H1 (cell line): ENCODE data around the gene VWA1.
"Not testable (repeated sequence)": the region's sequence is repeated elsewhere in the genome, so short reads cannot be mapped to it uniquely, and the experiment has no call there.

Experiments used
- EZH2 ChIP-seq: fragments of 200-600 bp; sonication (generic); IDR thresholded peaks from 2 replicates; pipeline ENCODE4 v1.7.1; 2012; ENCODE audit warnings: low read depth, mild to moderate bottlenecking, moderate library complexity, low read length, inconsistent platforms; ENCODE audit not compliant: severe bottlenecking
- HDAC6 ChIP-seq: IDR thresholded peaks from one replicate; pipeline ENCODE4 v1.7.1; 2012; ENCODE audit warnings: low read depth, mild to moderate bottlenecking, inconsistent platforms, low read length, moderate library complexity
- KDM1A ChIP-seq: fragments of 200-600, 300-600 bp; sonication (generic); IDR thresholded peaks from 2 replicates; pipeline ENCODE4 v1.7.1; 2016; ENCODE audit warnings: mild to moderate bottlenecking, low read length, borderline replicate concordance
- POLR2A ChIP-seq, 2 experiments: IDR thresholded peaks; 1 replicate in 1 of 2; 2 replicates in 1 of 2; pipeline ENCODE4 v1.6.1; 2011; ENCODE audit warnings: low read depth in 2 of 2, low read length in 2 of 2, mild to moderate bottlenecking in 2 of 2; ENCODE audit errors: control extremely low read depth in 1 of 2
- POLR2AphosphoS5 ChIP-seq: IDR thresholded peaks from 2 replicates; pipeline ENCODE4 v1.6.1; 2011; ENCODE audit warnings: low read depth, low read length
- SP1 ChIP-seq: IDR thresholded peaks from 2 replicates; pipeline ENCODE4 v1.6.1; 2011; ENCODE audit warnings: low read depth, low read length
- TCF12 ChIP-seq: IDR thresholded peaks from 2 replicates; pipeline ENCODE4 v1.6.1; 2011; ENCODE audit warnings: low read depth, mild to moderate bottlenecking, low read length
- TEAD4 ChIP-seq: IDR thresholded peaks from 2 replicates; pipeline ENCODE4 v1.6.1; 2012; ENCODE audit warnings: low read depth, low read length, inconsistent platforms, mixed read lengths
- YY1 ChIP-seq: IDR thresholded peaks from 2 replicates; pipeline ENCODE4 v1.6.1; 2011; ENCODE audit warnings: low read depth, mild to moderate bottlenecking, low read length
- ZNF274 ChIP-seq: IDR thresholded peaks from 2 replicates; pipeline ENCODE4 v1.7.0; 2012; ENCODE audit warnings: low read length, borderline replicate concordance; ENCODE audit errors: extremely low read depth
- TF ChIP-seq, protein P1 (sequence below): IDR thresholded peaks from 2 replicates; pipeline ENCODE4 v1.6.1; 2012; ENCODE audit warnings: inconsistent platforms
- TF ChIP-seq, protein P2 (sequence below), 3 experiments: IDR thresholded peaks; 1 replicate in 2 of 3; 2 replicates in 1 of 3; pipeline versions ENCODE4 v1.5.1 to v1.6.1; 2011; ENCODE audit warnings: low read length in 3 of 3, mild to moderate bottlenecking in 3 of 3, inconsistent platforms in 2 of 3, low read depth in 1 of 3, moderate library complexity in 1 of 3; ENCODE audit not compliant: insufficient read depth in 1 of 3; ENCODE audit errors: control extremely low read depth in 1 of 3

DNA sequence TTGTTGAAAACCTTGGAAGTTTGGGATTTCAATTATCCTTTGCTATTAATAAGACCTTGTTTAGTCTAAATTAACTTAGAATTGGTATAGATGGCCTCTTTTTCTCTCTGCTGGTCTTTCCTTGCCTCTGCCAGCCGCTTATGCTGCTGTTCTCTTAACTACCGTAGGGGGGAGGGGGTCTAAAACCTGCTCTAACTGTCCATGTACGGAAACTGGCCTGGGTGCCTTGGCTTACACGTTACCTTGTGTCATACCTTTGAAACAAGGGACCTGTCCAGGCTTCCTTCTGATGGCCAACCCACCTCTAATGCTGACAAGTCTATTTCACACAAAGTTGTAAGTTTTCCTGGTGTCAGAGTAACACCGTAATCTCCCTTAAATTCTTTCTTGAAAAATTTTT lies 18.1 kb upstream of the VWA1 start:
- not testable (repeated sequence) for TF ChIP-seq EZH2; POLR2A (IDR thresholded peaks at IDR 0.05; ENCODE audit: control extremely low read depth in 1 of 2, low read depth in 2 of 2, low read length in 2 of 2); SP1; KDM1A; HDAC6; TCF12; ZNF274; TEAD4; POLR2AphosphoS5; YY1
- TF ChIP-seq, protein P1, sequence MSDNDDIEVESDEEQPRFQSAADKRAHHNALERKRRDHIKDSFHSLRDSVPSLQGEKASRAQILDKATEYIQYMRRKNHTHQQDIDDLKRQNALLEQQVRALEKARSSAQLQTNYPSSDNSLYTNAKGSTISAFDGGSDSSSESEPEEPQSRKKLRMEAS: not testable (repeated sequence)
- TF ChIP-seq, protein P2, sequence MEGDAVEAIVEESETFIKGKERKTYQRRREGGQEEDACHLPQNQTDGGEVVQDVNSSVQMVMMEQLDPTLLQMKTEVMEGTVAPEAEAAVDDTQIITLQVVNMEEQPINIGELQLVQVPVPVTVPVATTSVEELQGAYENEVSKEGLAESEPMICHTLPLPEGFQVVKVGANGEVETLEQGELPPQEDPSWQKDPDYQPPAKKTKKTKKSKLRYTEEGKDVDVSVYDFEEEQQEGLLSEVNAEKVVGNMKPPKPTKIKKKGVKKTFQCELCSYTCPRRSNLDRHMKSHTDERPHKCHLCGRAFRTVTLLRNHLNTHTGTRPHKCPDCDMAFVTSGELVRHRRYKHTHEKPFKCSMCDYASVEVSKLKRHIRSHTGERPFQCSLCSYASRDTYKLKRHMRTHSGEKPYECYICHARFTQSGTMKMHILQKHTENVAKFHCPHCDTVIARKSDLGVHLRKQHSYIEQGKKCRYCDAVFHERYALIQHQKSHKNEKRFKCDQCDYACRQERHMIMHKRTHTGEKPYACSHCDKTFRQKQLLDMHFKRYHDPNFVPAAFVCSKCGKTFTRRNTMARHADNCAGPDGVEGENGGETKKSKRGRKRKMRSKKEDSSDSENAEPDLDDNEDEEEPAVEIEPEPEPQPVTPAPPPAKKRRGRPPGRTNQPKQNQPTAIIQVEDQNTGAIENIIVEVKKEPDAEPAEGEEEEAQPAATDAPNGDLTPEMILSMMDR (IDR thresholded peaks at IDR 0.05; ENCODE audit: control extremely low read depth in 1 of 3, insufficient read depth in 1 of 3, low read depth in 1 of 3, low read length in 3 of 3): not testable (repeated sequence)
